HepG2 (cell line): ENCODE results near the gene PRR33. TPM values are rescaled to one million over a fixed set of nuclear protein-coding genes. Genes with fewer than 3 reads are reported as not detected.

ENCODE experiments used
- ATAC-seq: fragments of 200-7000 bp; cut with Tn5 transposase; 3 replicates; pipeline ENCODE4 v1.9.1; 2020; ENCODE audit warnings: mild to moderate bottlenecking, moderate library complexity
- BruUV-seq: library from RNA; stranded (reverse); fragments of 400-500 nt; replicated peaks from 2 replicates; lab custom pipeline; 2021; lab: Mats Ljungman, UMichigan
- CTCF ChIA-PET: fragments of 300-600 bp; formaldehyde crosslinking; extraction: SDS; loops from one replicate; lab custom pipeline; 2021; ENCODE audit warnings: low total read pairs, inconsistent platforms, low intra/inter-chr PET ratio; lab: Yijun Ruan, JAX
- POLR2A ChIA-PET: fragments of 350-600 bp; sonication (Branson Sonifier 250); formaldehyde crosslinking; loops from one replicate; lab custom pipeline; 2020; ENCODE audit warnings: antibody characterized with exemption, inconsistent platforms; lab: Yijun Ruan, JAX
- DNase-seq: peaks from one replicate; pipeline ENCODE4 v3.0.0-alpha.2; 2015; ENCODE audit warnings: low spot score
- FAIRE-seq: peaks from 3 replicates; lab custom pipeline; 2011; peaks lifted over from hg19 to GRCh38; lab: Jason Lieb, UNC
- H2AFZ ChIP-seq: one replicate; pipeline ENCODE4 v1.6.1; 2011; ENCODE audit warnings: low read length, inconsistent platforms
- H3K27ac ChIP-seq: fragments of 300-600 bp; 3 replicates; pipeline ENCODE4 v1.8.0; 2011; ENCODE audit warnings: mixed run types, mild to moderate bottlenecking, mixed read lengths, low read length, inconsistent platforms; ENCODE audit not compliant: insufficient read depth; ENCODE audit errors: extremely low read length
- H3K27me3 ChIP-seq, 2 experiments: fragments of 200-600 bp in 1 of 2; 2 replicates in 1 of 2; 3 replicates in 1 of 2; pipeline versions ENCODE4 v1.6.0 to v1.8.0; 2011; ENCODE audit warnings: low read length in 2 of 2, mild to moderate bottlenecking in 2 of 2, moderate library complexity in 2 of 2, inconsistent platforms in 1 of 2; ENCODE audit not compliant: insufficient read depth in 2 of 2, control insufficient read depth in 1 of 2
- H3K36me3 ChIP-seq, 2 experiments: fragments of 200-600 bp in 1 of 2; replicated peaks in 1 of 2; 2 replicates in 1 of 2; 3 replicates in 1 of 2; pipeline versions ENCODE4 v1.5.1 to v1.8.0; 2011; ENCODE audit warnings: low read length in 2 of 2, inconsistent platforms in 1 of 2; ENCODE audit not compliant: insufficient read depth in 2 of 2, control insufficient read depth in 1 of 2
- H3K4me1 ChIP-seq: 2 replicates; pipeline ENCODE4 v1.5.1; 2012; ENCODE audit warnings: low read length, inconsistent platforms; ENCODE audit not compliant: insufficient read depth
- H3K4me2 ChIP-seq: 2 replicates; pipeline ENCODE4 v1.6.0; 2011; ENCODE audit warnings: low read depth, low read length, inconsistent platforms
- H3K4me3 ChIP-seq, 3 experiments: fragments of 200-600 bp in 1 of 3; sonication (generic), shearing (Covaris generic) in 1 of 3; replicated peaks in 1 of 3; 2 replicates each; pipeline ENCODE4 v1.5.1; 2011 to 2016; ENCODE audit warnings: low read length in 3 of 3, inconsistent platforms in 2 of 3, low read depth in 2 of 3, mild to moderate bottlenecking in 2 of 3, control low read depth in 1 of 3, mixed read lengths in 1 of 3; ENCODE audit not compliant: insufficient read depth in 1 of 3
- H3K79me2 ChIP-seq: one replicate; pipeline ENCODE4 v1.6.1; 2011; ENCODE audit warnings: low read length, inconsistent platforms; ENCODE audit not compliant: insufficient read depth
- H3K9ac ChIP-seq: 2 replicates; pipeline ENCODE4 v1.6.0; 2011; ENCODE audit warnings: mild to moderate bottlenecking, low read depth, low read length, inconsistent platforms; ENCODE audit not compliant: insufficient read depth
- H3K9me3 ChIP-seq: 2 replicates; pipeline ENCODE4 v1.5.1; 2012; ENCODE audit warnings: mild to moderate bottlenecking, low read length
- H4K20me1 ChIP-seq: 2 replicates; pipeline ENCODE4 v1.6.0; 2011; ENCODE audit warnings: inconsistent platforms, mild to moderate bottlenecking, low read length, moderate library complexity; ENCODE audit not compliant: insufficient read depth
- PLRG1 ChIP-seq: fragments of 450-650 bp; conservative IDR thresholded peaks from 2 replicates; pipeline ENCODE4 v1.6.1; 2016
- REPIN1 ChIP-seq: sonication (generic); formaldehyde crosslinking; IDR thresholded peaks from 2 replicates; pipeline ENCODE4 v1.8.0; 2022; ENCODE audit warnings: missing genetic modification reagents, low read depth, mild to moderate bottlenecking, borderline replicate concordance
- ZNF207 ChIP-seq: fragments of 450-650 bp; IDR thresholded peaks from 2 replicates; pipeline ENCODE4 v1.6.1; 2016; ENCODE audit warnings: antibody characterized with exemption, borderline replicate concordance
- ZNF292 ChIP-seq: sonication (generic); formaldehyde crosslinking; IDR thresholded peaks from 2 replicates; pipeline ENCODE4 v1.8.1; 2022; ENCODE audit warnings: mild to moderate bottlenecking, low read depth, missing genetic modification reagents, borderline replicate concordance
- ZNF350 ChIP-seq: sonication (generic); formaldehyde crosslinking; IDR thresholded peaks from 2 replicates; pipeline ENCODE4 v1.4.0; 2020; ENCODE audit warnings: mild to moderate bottlenecking, low read depth, missing genetic modification reagents, borderline replicate concordance
- WGBS: methylation state at CpG from one replicate; pipeline ENCODE4 v1.1.6; 2017; ENCODE audit warnings: low lambda C conversion rate; 5-methylcytosine and 5-hydroxymethylcytosine counted together
- in situ Hi-C: cut with HindIII; loops from 2 replicates; pipeline ENCODE4 v1.10.0; 2017; ENCODE audit warnings: low pct_unique_long_range_greater_than_20kb; ENCODE audit not compliant: extremely low pct_ligation_motif_present
- intact Hi-C: fragments of 100-400 bp; cut with micrococcal nuclease; formaldehyde crosslinking; loops from one replicate; pipeline ENCODE4 v1.10.0; 2022; ENCODE audit not compliant: unreplicated experiment
- polyA plus RNA-seq, 8 experiments: library from polyadenylated mRNA; depleted of rRNA in 3 of 8; stranded (reverse) in 7 of 8; unstranded in 1 of 8; fragments of >200 nt; fragmentation: Illumina TruSeq in 4 of 8; extraction: Trizol in 4 of 8; gene quantifications; 2 replicates each; pipeline versions ENCODE4 v1.2.1 to v1.2.3, GENCODE V29; 2011 to 2016; ENCODE audit warnings: low read depth in 4 of 8, missing spikeins in 1 of 8, mixed read lengths in 1 of 8; ENCODE audit not compliant: insufficient read depth in 1 of 8
- total RNA-seq, 5 experiments: library from RNA; depleted of rRNA; stranded (reverse); fragments of >200 nt; fragmentation: Illumina TruSeq; extraction: Trizol; gene quantifications; 2 replicates each; pipeline ENCODE4 v1.2.3, GENCODE V29; 2016; ENCODE audit warnings: low read depth in 1 of 5
- TF ChIP-seq, protein P1 (sequence below): sonication (generic); formaldehyde crosslinking; IDR thresholded peaks from 2 replicates; pipeline ENCODE4; 2020; ENCODE audit warnings: missing genetic modification reagents, mild to moderate bottlenecking, borderline replicate concordance
- TF ChIP-seq, protein P2 (sequence below): IDR thresholded peaks from 2 replicates; pipeline ENCODE4 v1.6.1; 2016; ENCODE audit warnings: low read depth

The PRR33 gene
- total and polyA plus RNA-seq, 2 of the 13 experiments (the other 11 are each of a cell fraction or from before 2014, with no cell fraction given): not detected

DNA sequence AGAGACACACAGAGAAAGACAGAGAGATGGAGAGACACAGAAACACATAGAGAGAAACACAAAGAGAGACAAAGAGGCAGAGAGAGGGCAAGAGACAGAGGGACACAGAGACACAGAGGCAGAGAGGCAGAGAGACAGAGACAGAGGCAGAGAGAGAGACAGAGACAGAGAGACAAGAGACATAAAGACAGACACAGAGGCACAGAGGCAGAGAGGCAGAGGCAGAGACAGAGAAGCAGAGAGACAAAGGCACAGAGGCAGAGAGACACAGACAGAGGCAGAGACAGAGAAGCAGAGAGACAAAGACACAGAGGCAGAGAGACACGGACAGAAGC lies 46.6 kb downstream of the PRR33 start:
- Histone ChIP-seq H3K4me1 (peaks cover 51% of the 10 kb centered on the region), H3K36me3 (no peaks in the 10 kb centered on the region), H4K20me1 (no peaks in the 10 kb centered on the region), H3K9me3 (no peaks in the 10 kb centered on the region), H2AFZ (no peak overlapping the region), H3K9ac (no peak overlapping the region), H3K4me3 (no peak overlapping the region), H3K79me2 (no peaks in the 10 kb centered on the region), H3K27ac (no peak overlapping the region), H3K4me2 (no peak overlapping the region), H3K27me3 (peaks cover 12 to 58% of the 10 kb centered on the region in 2 experiments)
- BruUV-seq: no TSS peak
- ChIA-PET POLR2A (no interaction called here), CTCF (interaction anchor here (0.6 kb wide), 1 partner anchor 306 kb away, joined by 3 read pairs; no protein-coding TSS in a partner anchor)
- in situ Hi-C loops: no loop called here
- WGBS: 23% methylated on average over 1 of the region's 1 CpG
- no peak for FAIRE-seq
- no peak for ATAC-seq
- TF ChIP-seq, protein P1, sequence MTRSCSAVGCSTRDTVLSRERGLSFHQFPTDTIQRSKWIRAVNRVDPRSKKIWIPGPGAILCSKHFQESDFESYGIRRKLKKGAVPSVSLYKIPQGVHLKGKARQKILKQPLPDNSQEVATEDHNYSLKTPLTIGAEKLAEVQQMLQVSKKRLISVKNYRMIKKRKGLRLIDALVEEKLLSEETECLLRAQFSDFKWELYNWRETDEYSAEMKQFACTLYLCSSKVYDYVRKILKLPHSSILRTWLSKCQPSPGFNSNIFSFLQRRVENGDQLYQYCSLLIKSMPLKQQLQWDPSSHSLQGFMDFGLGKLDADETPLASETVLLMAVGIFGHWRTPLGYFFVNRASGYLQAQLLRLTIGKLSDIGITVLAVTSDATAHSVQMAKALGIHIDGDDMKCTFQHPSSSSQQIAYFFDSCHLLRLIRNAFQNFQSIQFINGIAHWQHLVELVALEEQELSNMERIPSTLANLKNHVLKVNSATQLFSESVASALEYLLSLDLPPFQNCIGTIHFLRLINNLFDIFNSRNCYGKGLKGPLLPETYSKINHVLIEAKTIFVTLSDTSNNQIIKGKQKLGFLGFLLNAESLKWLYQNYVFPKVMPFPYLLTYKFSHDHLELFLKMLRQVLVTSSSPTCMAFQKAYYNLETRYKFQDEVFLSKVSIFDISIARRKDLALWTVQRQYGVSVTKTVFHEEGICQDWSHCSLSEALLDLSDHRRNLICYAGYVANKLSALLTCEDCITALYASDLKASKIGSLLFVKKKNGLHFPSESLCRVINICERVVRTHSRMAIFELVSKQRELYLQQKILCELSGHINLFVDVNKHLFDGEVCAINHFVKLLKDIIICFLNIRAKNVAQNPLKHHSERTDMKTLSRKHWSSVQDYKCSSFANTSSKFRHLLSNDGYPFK (CRISPR knock-in tag): peak; percentile 95
- TF ChIP-seq PLRG1 (no peak), ZNF207 (0 out of 2 replicates have a peak, but pooled peaks have one; percentile 3), ZNF292 (CRISPR knock-in tag) (no peak), ZNF350 (CRISPR knock-in tag) (no peak), REPIN1 (CRISPR knock-in tag) (no peak)
- TF ChIP-seq, protein P2, sequence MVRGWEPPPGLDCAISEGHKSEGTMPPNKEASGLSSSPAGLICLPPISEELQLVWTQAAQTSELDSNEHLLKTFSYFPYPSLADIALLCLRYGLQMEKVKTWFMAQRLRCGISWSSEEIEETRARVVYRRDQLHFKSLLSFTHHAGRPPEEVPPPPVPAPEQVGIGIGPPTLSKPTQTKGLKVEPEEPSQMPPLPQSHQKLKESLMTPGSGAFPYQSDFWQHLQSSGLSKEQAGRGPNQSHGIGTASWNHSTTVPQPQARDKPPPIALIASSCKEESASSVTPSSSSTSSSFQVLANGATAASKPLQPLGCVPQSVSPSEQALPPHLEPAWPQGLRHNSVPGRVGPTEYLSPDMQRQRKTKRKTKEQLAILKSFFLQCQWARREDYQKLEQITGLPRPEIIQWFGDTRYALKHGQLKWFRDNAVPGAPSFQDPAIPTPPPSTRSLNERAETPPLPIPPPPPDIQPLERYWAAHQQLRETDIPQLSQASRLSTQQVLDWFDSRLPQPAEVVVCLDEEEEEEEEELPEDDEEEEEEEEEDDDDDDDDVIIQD (CRISPR knock-in tag): no peak
- TF ChIP-seq, all 625 proteins: peak for 2
- intact Hi-C loops: no loop called here
- no peak for DNase-seq
